ENCODE results near the gene ADAMTS17. TPM values are rescaled to one million over a fixed set of nuclear protein-coding genes. Genes with fewer than 3 reads are reported as not detected.

Gene ADAMTS17
- total RNA-seq, 1 experiment from 2014 or later = 1.8 TPM

GRCh38 chr15:100306098-100306497 is 35.7 kb downstream of the ADAMTS17 start:
- H3K4me1 Mint-ChIP-seq = peaks cover 5% of the 10 kb centered on the region
- no peak overlapping the region for H3K27ac Mint-ChIP-seq
- TF ChIP-seq NR2C2 (CRISPR knock-in tag; IDR thresholded peaks at IDR 0.05) (no peak), AR (CRISPR knock-in tag; IDR thresholded peaks at IDR 0.05) (no peak), STAT6 (CRISPR knock-in tag; conservative IDR thresholded peaks at IDR 0.05; ENCODE audit: low read depth) (no peak), ZNF423 (CRISPR knock-in tag; IDR thresholded peaks at IDR 0.05) (no peak), OVOL2 (CRISPR knock-in tag; IDR thresholded peaks at IDR 0.05; ENCODE audit: borderline replicate concordance) (no peak), GABPB1 (CRISPR knock-in tag; IDR thresholded peaks at IDR 0.05) (no peak), ZMAT4 (CRISPR knock-in tag; IDR thresholded peaks at IDR 0.05) (no peak), SMAD4 (CRISPR knock-in tag; IDR thresholded peaks at IDR 0.05) (no peak), CREB1 (CRISPR knock-in tag; IDR thresholded peaks at IDR 0.05) (no peak), CTCF (IDR thresholded peaks at IDR 0.05) (no peak), NFE2L1 (CRISPR knock-in tag; IDR thresholded peaks at IDR 0.05) (no peak), CREM (CRISPR knock-in tag; IDR thresholded peaks at IDR 0.05) (no peak), AFF4 (CRISPR knock-in tag; IDR thresholded peaks at IDR 0.05; ENCODE audit: borderline replicate concordance) (no peak), CDX4 (CRISPR knock-in tag; IDR thresholded peaks at IDR 0.05; ENCODE audit: borderline replicate concordance) (no peak), ARID4B (CRISPR knock-in tag; IDR thresholded peaks at IDR 0.05; ENCODE audit: borderline replicate concordance) (no peak), FOXJ3 (CRISPR knock-in tag; IDR thresholded peaks at IDR 0.05; ENCODE audit: borderline replicate concordance) (no peak), USF2 (CRISPR knock-in tag; IDR thresholded peaks at IDR 0.05) (no peak), FOXK1 (CRISPR knock-in tag; IDR thresholded peaks at IDR 0.05) (no peak), NFYB (CRISPR knock-in tag; conservative IDR thresholded peaks at IDR 0.05; ENCODE audit: low read depth) (no peak)
- no peak overlapping the region for H3K4me3 Mint-ChIP-seq
- peaks cover 3% of the 10 kb centered on the region; the same call in 1 of the 2 replicates for H3K36me3 Mint-ChIP-seq
- ATAC-seq (no peak), DNase-seq (ENCODE audit: low spot score) (no peak)
- ChIA-PET POLR2A (no interaction called here), CTCF (no interaction called here)
- H3K9me3 Mint-ChIP-seq = peaks cover 8% of the 10 kb centered on the region
- no peaks in the 10 kb centered on the region for H3K27me3 Mint-ChIP-seq (ENCODE audit: low read depth)
